ENCODE measurements around the gene ACTR5. TPM values are rescaled to one million over a fixed set of nuclear protein-coding genes. Genes with fewer than 3 reads are reported as not detected.
A peak's percentile ranks its signal among the peaks of the same experiment; 100 is the strongest.

ACTR5 gene
- total RNA-seq, 1 donor = 5.8 TPM

DNA sequence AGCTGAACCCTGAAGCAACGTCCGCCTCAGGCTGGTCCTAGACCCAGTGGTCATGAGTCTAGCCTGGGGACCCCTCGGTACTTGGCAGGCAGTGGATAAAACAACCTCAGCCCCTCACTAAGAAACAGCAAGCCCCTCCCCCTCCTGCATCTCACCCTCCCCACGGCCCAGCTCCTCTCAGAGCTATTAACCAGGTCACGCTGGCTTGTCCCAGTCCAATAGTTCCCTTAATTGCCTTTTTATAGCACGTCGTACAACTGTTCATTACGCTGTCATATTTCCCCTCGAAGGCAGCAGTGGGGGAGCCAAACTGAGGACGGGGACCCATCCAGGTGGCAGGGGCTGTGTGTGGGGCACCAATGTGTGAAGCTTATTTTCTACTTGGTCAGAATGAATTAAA is 32.6 kb upstream of the ACTR5 start:
- Histone ChIP-seq H2AFZ (ENCODE audit: low read length) (no peak overlapping the region), H3K9me3 (ENCODE audit: low read depth, low read length) (no peaks in the 10 kb centered on the region), H3K4me2 (ENCODE audit: insufficient read depth, low read length) (no peak overlapping the region), H3K4me1 (ENCODE audit: insufficient read depth, low read length) (no peaks in the 10 kb centered on the region), H3K4me3 (ENCODE audit: insufficient read depth, low read length) (no peak overlapping the region), H3K27ac (ENCODE audit: low read depth, low read length) (no peak overlapping the region), H3K36me3 (ENCODE audit: insufficient read depth, low read length) (no peaks in the 10 kb centered on the region), H3K79me2 (ENCODE audit: insufficient read depth, low read length) (no peaks in the 10 kb centered on the region), H3K27me3 (ENCODE audit: insufficient read depth, low read length) (peaks cover 36% of the 10 kb centered on the region), H4K20me1 (ENCODE audit: insufficient read depth, low read length) (no peaks in the 10 kb centered on the region)
- TF ChIP-seq, protein P1, sequence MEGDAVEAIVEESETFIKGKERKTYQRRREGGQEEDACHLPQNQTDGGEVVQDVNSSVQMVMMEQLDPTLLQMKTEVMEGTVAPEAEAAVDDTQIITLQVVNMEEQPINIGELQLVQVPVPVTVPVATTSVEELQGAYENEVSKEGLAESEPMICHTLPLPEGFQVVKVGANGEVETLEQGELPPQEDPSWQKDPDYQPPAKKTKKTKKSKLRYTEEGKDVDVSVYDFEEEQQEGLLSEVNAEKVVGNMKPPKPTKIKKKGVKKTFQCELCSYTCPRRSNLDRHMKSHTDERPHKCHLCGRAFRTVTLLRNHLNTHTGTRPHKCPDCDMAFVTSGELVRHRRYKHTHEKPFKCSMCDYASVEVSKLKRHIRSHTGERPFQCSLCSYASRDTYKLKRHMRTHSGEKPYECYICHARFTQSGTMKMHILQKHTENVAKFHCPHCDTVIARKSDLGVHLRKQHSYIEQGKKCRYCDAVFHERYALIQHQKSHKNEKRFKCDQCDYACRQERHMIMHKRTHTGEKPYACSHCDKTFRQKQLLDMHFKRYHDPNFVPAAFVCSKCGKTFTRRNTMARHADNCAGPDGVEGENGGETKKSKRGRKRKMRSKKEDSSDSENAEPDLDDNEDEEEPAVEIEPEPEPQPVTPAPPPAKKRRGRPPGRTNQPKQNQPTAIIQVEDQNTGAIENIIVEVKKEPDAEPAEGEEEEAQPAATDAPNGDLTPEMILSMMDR (IDR thresholded peaks at IDR 0.05; ENCODE audit: extremely low read depth, low read depth, low read length) = no peak
- no peak for DNase-seq (ENCODE audit: insufficient read length, low spot score, missing footprints)

DNA sequence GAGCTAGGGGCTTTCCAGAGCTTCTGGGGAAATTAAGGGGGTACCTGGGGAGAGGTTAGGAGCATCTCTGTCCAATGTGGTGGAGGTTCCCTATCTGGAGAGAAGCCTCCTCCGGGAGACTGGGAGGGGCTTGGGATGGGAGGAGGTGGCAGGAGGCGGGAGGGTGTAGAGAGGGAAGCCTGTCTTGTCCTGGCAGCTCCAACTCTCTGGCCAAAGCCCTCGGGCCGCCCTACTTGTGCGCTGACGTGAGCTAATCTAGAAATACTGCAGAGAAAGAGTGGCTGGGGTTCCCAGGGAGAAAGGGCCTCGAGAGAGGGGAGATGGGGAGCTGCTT is 25.6 kb upstream of the ACTR5 start:
- peaks cover 90% of the 10 kb centered on the region for H3K27me3 ChIP-seq (ENCODE audit: insufficient read depth, low read length)
- TF ChIP-seq, protein P1 (IDR thresholded peaks at IDR 0.05; ENCODE audit: extremely low read depth, low read depth, low read length) = no peak
- H3K4me1 ChIP-seq (ENCODE audit: insufficient read depth, low read length) = no peaks in the 10 kb centered on the region
- H3K4me3 ChIP-seq (ENCODE audit: insufficient read depth, low read length) = no peak overlapping the region
- H3K4me2 ChIP-seq (ENCODE audit: insufficient read depth, low read length) = no peak overlapping the region
- DNase-seq (ENCODE audit: insufficient read length, low spot score, missing footprints) = no peak
- H2AFZ ChIP-seq (ENCODE audit: low read length) = no peak overlapping the region
- H3K9me3 ChIP-seq (ENCODE audit: low read depth, low read length) = no peaks in the 10 kb centered on the region
- no peaks in the 10 kb centered on the region for H3K79me2 ChIP-seq (ENCODE audit: insufficient read depth, low read length)
- H3K27ac ChIP-seq (ENCODE audit: low read depth, low read length) = no peak overlapping the region
- no peaks in the 10 kb centered on the region for H3K36me3 ChIP-seq (ENCODE audit: insufficient read depth, low read length)
- H4K20me1 ChIP-seq (ENCODE audit: insufficient read depth, low read length) = peaks cover 3% of the 10 kb centered on the region

- no peaks in the 10 kb centered on the region for H3K36me3 ChIP-seq (ENCODE audit: insufficient read depth, low read length)
- no peak overlapping the region for H3K4me2 ChIP-seq (ENCODE audit: insufficient read depth, low read length)
- peaks cover 3% of the 10 kb centered on the region for H4K20me1 ChIP-seq (ENCODE audit: insufficient read depth, low read length)
- TF ChIP-seq, protein P1 (IDR thresholded peaks at IDR 0.05; ENCODE audit: extremely low read depth, low read depth, low read length) = no peak
- no peaks in the 10 kb centered on the region for H3K4me1 ChIP-seq (ENCODE audit: insufficient read depth, low read length)
- H3K27ac ChIP-seq (ENCODE audit: low read depth, low read length) = no peak overlapping the region
- H3K9me3 ChIP-seq (ENCODE audit: low read depth, low read length) = no peaks in the 10 kb centered on the region
- H3K4me3 ChIP-seq (ENCODE audit: insufficient read depth, low read length) = no peak overlapping the region
- peaks cover 92% of the 10 kb centered on the region for H3K27me3 ChIP-seq (ENCODE audit: insufficient read depth, low read length)
- no peak for DNase-seq (ENCODE audit: insufficient read length, low spot score, missing footprints)
- H3K79me2 ChIP-seq (ENCODE audit: insufficient read depth, low read length) = no peaks in the 10 kb centered on the region
- H2AFZ ChIP-seq (ENCODE audit: low read length) = no peak overlapping the region
Measured at GRCh38 chr20:38723017-38723847, 25.0 kb upstream of the ACTR5 start.

DNA sequence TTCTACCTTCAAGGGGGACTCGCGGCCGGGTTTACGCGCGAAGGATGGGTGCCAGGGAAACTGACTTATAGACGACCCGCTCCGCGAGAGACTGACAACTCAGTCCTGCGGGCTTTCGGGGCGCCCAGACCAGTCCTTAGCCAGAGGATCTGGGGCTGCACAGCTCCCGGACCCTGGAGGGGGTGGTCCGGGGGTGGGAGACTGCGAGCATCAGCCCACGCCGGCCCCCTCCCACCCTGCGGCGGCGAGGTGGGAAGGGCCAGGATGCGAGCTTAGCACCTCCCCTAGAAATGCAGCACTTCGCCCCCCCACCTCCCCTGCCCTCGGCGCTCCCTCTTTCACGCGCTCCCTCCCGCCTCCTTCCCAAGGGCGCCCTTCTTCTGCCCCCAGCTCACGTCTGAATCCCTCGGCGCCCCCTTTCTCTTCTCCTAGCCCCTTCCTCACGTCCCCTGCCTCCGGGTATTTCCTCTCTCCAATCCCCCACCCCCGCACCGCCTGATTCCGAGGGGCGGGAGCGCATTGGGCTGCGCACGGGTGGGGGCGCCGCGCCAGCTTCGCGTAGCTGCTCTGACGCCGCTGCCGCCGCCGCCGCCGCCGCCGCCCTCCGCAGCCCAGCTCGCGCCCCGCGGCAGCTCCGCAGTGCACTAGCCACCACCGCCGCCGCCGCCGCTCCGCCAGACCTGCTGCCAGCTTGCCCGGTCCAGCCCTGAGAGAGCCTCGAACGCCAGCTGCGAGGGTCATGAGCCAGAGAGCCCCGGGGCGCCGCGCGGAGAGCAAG is 24.2 kb upstream of the ACTR5 start, which contains the start of gene SLC32A1:
Gene SLC32A1, plus strand, starts transcription at position 639 of the 778 bp plus-strand sequence. CDS start 239 bp downstream, outside the sequence.
- Histone ChIP-seq H3K4me1 (ENCODE audit: insufficient read depth, low read length) (no peaks in the 10 kb centered on the region), H2AFZ (ENCODE audit: low read length) (no peak within 1 kb of the TSS), H3K79me2 (ENCODE audit: insufficient read depth, low read length) (no peaks in the 10 kb centered on the region), H3K4me2 (ENCODE audit: insufficient read depth, low read length) (no peak within 1 kb of the TSS), H3K27me3 (ENCODE audit: insufficient read depth, low read length) (peaks cover 96% of the 10 kb centered on the region), H3K4me3 (ENCODE audit: insufficient read depth, low read length) (no peak within 1 kb of the TSS), H3K9me3 (ENCODE audit: low read depth, low read length) (no peaks in the 10 kb centered on the region), H3K27ac (ENCODE audit: low read depth, low read length) (no peak within 1 kb of the TSS), H4K20me1 (ENCODE audit: insufficient read depth, low read length) (peaks cover 3% of the 10 kb centered on the region), H3K36me3 (ENCODE audit: insufficient read depth, low read length) (no peaks in the 10 kb centered on the region)
- TF ChIP-seq, protein P1 (IDR thresholded peaks at IDR 0.05; ENCODE audit: extremely low read depth, low read depth, low read length) = no peak
- peak; percentile 85 for DNase-seq (ENCODE audit: insufficient read length, low spot score, missing footprints)
